ENCODE data around the gene FRRS1L.

GRCh38 chr9:109107402-109108240 lies 59.4 kb downstream of the FRRS1L start:
- TF ChIP-seq CTCF (IDR thresholded peaks at IDR 0.05) = no peak
- TF ChIP-seq EP300 (IDR thresholded peaks at IDR 0.05) = no peak
